Inflammatory macrophage treated with lipopolysaccharide for 4 hours (primary cell): ENCODE measurements around the gene ROR1.

Experiments used
- DNase-seq: peaks from one replicate; pipeline ENCODE4 v3.0.0-alpha.2; 2020

Gene ROR1

GRCh38 chr1:64117492-64117891 lies 343.7 kb downstream of the ROR1 start:
- no peak for DNase-seq

- DNase-seq = no peak
These were observed 348.1 kb downstream of the ROR1 start for GRCh38 chr1:64121766-64122385.

- no peak for DNase-seq
These were observed 348.8 kb downstream of the ROR1 start for GRCh38 chr1:64122588-64122987.

- no peak for DNase-seq
These were observed 351.1 kb downstream of the ROR1 start for GRCh38 chr1:64124704-64125440.

GRCh38 chr1:64126581-64126980 lies 352.8 kb downstream of the ROR1 start:
- no peak for DNase-seq

GRCh38 chr1:64127297-64127696 lies 353.5 kb downstream of the ROR1 start:
- no peak for DNase-seq

GRCh38 chr1:64129701-64130100 lies 355.9 kb downstream of the ROR1 start:
- no peak for DNase-seq

GRCh38 chr1:64131155-64131554 lies 357.3 kb downstream of the ROR1 start:
- no peak for DNase-seq

GRCh38 chr1:64133036-64133435 lies 359.2 kb downstream of the ROR1 start:
- no peak for DNase-seq

GRCh38 chr1:64135462-64136223 lies 361.8 kb downstream of the ROR1 start:
- no peak for DNase-seq

- DNase-seq = no peak
These were observed 362.5 kb downstream of the ROR1 start for GRCh38 chr1:64136296-64136695.

- peak; percentile 63 for DNase-seq
These were observed 363.1 kb downstream of the ROR1 start for GRCh38 chr1:64136752-64137411.

- no peak for DNase-seq
These were observed 363.6 kb downstream of the ROR1 start for GRCh38 chr1:64137412-64137803.

GRCh38 chr1:64139877-64140276 lies 366.1 kb downstream of the ROR1 start:
- DNase-seq = no peak

GRCh38 chr1:64140596-64140995 lies 366.8 kb downstream of the ROR1 start:
- DNase-seq = no peak

GRCh38 chr1:64147045-64147724 lies 373.4 kb downstream of the ROR1 start:
- no peak for DNase-seq

GRCh38 chr1:64147759-64148158 lies 373.9 kb downstream of the ROR1 start:
- DNase-seq = no peak

- no peak for DNase-seq
These were observed 376.4 kb downstream of the ROR1 start for GRCh38 chr1:64150266-64150665.

GRCh38 chr1:64150729-64151230 lies 377.0 kb downstream of the ROR1 start:
- DNase-seq = no peak

- DNase-seq = no peak
These were observed 381.5 kb downstream of the ROR1 start for GRCh38 chr1:64155278-64155677.

- no peak for DNase-seq
These were observed 387.6 kb downstream of the ROR1 start for GRCh38 chr1:64161357-64161941.

GRCh38 chr1:64162151-64162550 lies 388.3 kb downstream of the ROR1 start:
- DNase-seq = no peak
